GM19463 (cell line): ENCODE results near the gene SLC34A3.
"Not testable (repeated sequence)": the region's sequence is repeated elsewhere in the genome, so short reads cannot be mapped to it uniquely, and the experiment has no call there.

Experiments
- ATAC-seq: cut with Tn5 transposase; IDR thresholded peaks from one replicate; pipeline ENCODE4 v1.9.1; 2021; ENCODE audit warnings: mild to moderate bottlenecking, moderate library complexity; ENCODE audit not compliant: unreplicated experiment

The SLC34A3 gene

DNA sequence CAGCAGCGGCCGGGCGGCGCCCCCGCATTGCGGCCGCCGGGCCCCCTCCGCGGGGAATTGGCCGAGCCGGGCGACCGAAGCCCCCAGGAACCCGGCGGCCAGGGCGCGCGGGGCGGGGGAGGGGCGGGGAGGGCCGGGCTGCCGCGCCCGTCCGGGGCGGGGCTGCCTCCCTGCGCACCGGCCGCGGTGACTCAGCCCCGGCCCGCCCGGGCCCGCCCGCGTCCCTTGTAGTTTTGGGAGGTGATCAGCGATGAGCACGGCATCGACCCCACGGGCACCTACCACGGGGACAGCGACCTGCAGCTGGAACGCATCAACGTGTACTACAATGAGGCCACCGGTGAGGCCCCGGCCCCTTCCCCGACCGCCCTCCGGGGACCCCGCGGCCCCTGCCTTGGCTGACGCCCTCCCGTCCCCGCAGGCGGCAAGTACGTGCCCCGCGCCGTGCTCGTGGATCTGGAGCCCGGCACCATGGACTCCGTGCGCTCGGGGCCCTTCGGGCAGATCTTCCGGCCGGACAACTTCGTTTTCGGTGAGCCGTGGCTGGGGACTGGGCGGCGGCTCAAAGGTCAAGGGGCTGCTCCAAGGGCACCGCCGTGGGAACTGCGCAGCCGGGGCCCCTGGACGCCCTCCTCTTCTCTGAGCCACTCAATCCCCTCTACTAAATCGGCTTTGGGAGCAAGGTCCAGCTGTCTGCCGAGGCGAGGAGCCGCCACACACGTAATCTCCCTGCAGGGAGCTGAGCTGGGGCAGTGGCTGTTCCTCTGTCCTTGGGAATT, 11.0 kb downstream of the SLC34A3 start:
- peak; percentile 1 for ATAC-seq

- no peak for ATAC-seq
These were observed 11.8 kb downstream of the SLC34A3 start for GRCh38 chr9:137242269-137243203.

DNA sequence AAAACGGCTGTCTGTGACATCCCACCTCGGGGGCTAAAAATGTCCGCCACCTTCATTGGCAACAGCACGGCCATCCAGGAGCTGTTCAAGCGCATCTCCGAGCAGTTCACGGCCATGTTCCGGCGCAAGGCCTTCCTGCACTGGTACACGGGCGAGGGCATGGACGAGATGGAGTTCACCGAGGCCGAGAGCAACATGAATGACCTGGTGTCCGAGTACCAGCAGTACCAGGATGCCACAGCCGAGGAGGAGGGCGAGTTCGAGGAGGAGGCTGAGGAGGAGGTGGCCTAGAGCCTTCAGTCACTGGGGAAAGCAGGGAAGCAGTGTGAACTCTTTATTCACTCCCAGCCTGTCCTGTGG, 12.5 kb downstream of the SLC34A3 start:
- ATAC-seq: not testable (repeated sequence)

GRCh38 chr9:137243626-137244485, 13.2 kb downstream of the SLC34A3 start:
- ATAC-seq: no peak

- ATAC-seq: no peak
These were observed 14.1 kb downstream of the SLC34A3 start for GRCh38 chr9:137244486-137245449.

DNA sequence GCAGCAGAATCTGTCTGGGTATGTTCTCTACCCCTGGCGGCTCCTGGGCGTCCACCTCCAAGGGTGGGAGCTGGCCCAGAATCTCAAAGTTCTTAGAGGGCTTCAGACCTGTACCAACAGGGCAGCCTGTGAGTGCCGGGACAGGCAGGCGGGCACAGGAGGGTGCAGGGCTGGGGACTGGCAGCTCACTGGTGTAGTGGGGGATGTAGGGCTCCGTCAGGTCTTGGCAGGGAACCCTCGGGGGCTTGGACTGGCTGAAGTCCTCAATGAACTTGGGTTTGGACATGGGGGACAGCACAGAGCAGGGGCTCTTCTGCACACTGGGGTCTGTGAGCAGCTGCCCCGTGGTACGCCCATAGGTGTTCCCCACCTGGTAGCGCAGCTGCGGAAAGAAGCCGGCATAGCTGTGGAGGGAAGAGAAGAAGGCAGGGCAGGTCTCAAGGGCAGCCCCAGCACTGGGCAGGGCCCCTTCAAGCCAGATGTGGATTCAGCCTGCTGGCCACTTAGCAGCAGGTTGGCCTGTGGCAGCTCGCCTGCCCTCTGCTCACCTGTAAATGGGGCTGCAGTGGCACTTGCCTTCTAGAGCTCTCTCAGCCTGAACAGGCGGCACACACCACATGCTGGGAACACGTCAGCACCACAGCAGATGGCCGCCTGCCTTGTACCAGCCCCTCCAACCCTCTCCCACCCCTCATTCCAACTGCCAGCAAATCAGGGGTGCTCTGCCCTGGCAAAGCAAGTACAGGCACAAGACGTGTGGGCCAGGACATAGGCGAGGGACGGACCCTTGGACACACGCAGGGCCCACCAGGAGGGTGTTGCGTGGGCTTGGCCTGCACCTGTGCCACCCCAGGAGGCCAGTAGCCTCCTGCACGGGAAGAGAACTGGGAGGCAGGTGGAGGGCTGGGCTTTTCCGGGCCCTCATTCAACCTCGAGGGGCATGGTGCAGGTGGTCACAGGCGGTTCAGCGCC, 15.0 kb downstream of the SLC34A3 start:
- ATAC-seq: no peak

DNA sequence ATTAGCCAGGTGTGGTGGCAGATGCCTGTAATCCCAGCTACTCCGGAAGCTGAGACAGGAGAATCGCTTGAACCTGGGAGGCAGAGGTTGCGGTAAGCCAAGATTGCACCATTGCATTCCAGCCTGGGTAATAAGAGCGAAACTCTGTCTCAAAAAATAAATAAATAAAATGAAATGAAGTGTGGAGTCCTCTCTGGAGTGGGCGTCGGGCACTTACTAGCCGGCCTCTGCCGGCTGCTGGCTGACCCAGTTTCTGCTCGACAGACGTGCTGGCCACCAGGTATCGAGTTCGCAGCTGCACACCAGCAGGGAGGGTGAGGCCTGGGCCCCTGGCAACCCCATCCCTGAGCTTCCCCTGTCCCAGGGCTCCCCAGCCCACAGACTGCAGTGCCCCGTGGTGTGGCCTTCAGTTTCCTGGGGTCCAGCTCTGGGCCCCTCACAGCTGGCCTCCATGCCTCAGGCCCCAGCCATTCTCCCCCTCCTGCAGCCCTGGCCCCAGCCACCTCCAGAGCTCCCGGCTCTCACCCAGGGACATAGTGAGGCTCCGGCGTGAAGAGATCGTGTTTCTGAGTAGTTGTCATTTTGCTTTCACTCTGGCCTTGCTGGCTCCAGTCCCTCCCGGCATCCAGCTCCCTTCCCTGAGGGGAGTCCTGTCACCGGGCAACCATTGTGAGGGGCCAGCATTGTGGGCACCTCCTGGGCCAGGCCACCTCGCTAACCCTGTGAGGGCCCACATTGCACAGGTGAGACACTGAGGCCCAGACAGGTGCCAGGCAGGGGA, 16.6 kb downstream of the SLC34A3 start:
- no peak for ATAC-seq

DNA sequence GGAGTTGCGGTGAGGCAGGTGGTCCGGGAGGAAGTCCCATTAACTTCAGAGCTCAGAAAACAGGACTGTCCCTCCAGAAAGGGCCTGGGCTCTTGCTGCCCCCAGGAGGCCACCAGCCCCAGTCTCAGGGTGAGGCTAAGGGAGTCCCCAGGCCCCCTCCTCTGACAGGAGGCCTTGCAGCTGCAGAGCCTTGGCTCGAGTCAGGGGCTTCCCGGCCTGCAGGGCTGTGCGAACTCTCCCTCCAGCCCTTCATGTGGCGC, 17.1 kb downstream of the SLC34A3 start:
- ATAC-seq: no peak

GRCh38 chr9:137250329-137251193, 19.9 kb downstream of the SLC34A3 start:
- ATAC-seq: no peak

DNA sequence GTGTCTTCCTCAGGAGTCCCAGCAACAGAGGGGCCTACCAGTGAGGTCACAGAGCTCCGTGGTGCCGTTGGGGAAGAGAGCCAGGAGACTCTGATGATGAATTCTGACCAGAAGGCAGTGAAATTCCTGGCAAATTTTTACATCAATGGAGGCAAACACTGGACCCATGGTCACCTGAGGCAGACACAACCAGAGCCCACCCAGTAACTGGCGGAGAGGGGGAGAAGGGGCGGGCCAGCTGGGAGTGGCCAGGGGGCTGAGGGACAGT, 20.4 kb downstream of the SLC34A3 start, which contains the start of gene STPG3:
TSS of gene STPG3 (plus strand) at position 93 of the 268 bp plus-strand sequence. CDS start at position 94, 1 bp downstream.
- ATAC-seq: no peak

- ATAC-seq: no peak
These were observed 21.0 kb downstream of the SLC34A3 start for GRCh38 chr9:137251490-137252268.

DNA sequence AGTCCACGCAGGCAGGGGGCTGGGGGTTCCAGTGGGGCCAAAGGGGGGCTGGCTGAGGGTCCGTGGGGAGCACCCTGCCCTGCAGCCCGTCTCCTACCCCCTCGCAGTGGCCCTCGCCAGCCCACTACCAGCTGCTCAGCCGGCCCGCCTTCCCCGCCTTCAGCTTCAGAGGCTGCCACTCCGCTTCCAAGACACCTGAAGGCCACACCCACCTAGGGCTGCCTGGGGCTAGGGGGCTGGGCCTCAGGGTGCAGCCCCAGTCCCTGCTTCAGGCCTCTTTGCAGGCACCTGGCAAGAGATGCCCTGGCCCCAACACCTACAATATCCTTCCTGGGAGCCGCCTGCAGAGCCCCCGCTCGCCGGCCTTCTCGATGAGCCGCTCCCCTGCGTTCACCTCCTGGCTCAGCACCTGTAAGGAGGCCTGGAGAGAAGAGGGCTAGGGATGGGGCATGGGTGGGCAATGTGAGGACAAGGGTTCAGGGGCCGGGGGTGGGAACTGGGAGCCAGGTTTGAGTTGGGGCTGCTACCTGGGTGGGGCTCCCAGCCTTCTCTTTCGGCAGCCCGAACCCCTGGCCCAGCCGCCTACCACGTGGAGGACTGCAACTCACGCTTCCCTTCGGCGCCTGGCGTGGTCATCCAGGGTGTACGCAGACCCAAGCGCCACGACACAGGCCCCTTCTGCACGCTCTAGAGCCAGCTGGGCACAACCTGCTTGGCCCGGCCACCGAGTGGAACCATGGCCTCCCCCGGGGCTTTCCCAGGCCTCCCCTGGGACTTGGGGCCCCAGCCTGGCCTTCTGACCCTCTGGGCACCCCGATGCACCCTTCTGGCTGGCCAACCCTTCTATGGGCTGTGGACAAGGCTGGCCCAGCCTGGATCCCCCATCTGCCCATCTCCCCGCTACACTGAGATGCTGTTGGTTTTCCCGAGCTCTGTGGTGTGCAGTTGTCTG, 22.1 kb downstream of the SLC34A3 start:
- ATAC-seq: no peak

- no peak for ATAC-seq
These were observed 23.3 kb downstream of the SLC34A3 start for GRCh38 chr9:137253717-137254623.

DNA sequence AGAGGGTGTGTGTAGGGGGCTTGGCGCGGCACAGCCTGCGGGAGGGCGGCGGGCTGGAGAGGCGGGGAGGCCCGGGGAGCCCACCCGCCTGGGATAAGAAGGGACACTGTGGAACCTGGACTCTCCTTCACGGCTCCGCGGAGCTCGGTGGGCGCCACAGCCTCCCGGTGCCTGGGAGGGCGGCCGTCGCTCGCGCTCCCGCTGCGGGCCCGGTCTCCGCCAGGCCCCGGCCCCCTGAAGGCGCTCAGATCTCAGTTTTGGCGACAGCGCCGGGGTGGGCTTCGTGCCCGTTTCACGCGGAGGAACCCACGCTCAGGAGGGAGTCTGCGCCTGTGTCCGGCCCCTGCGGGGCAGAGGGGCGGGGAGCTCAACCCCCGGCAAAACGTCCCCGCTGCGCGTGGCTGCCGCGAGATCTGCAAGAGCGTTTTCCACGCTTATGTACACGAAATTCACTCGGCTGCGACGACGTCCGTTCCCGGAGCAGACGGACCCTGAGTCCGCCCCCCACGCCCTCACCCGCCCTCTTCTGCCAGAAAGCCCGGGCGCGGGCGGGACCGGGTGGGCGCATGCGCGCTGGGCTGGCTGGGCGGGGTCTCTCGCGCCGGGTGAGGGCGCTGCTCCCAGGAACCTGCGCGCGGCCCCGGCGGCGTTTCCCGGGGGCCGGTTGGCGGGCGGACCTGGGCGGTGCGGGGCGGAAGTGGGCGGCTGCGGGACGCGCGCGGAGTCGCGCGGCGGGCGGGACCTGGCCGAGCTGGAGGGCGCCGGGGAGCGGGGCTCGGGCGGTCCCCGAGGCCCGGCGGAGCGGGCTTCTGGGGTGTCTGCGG, 24.1 kb downstream of the SLC34A3 start, which contains the start of gene NELFB:
TSS of gene NELFB (plus strand) at position 704 of the 824 bp plus-strand sequence.
- peak; percentile 81 for ATAC-seq
